GM19043 (cell line): Measurements from ENCODE around the gene POU2AF1.

Experiments
- ATAC-seq: cut with Tn5 transposase; IDR thresholded peaks from one replicate; pipeline ENCODE4 v1.9.1; 2021; ENCODE audit warnings: low read depth; ENCODE audit not compliant: unreplicated experiment

The POU2AF1 gene

DNA sequence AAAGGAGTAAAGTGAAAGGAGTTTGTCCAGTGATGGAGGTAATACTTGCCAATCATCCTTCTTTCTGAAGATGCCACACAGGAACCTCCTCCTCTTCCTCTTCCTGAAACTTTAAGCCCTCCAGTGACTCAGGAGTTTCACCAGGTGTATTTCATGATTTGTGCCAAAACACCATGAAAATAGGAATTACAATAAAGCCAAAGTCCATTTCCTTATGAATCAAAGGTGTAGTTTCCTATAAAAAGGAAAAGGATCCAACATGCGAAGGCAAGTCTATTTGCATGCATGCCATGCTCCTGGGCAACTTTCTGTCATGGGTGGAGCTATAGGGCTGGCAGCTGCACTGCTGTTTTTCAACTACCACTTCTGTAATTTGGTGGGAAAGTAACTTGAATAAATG lies 9.8 kb upstream of the POU2AF1 start:
- ATAC-seq = no peak

DNA sequence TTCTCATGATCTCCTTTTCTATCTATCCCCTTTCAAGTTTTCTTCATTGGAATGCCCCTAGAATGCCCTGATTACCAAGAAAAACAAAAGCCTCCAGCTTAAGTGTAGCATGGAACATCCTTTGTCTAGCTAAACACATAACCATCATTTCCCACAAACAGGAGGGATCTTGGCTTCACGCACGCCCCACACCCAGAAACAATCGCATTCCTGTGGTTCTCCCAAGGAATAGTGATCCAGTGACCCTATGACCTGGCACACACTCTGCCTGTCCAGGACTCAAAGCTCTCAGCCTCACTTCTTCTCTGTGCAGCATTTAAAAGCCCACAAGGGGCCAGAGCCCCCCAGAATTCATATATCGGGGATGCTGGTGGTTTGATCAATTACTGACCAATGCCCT lies 9.3 kb upstream of the POU2AF1 start:
- no peak for ATAC-seq

DNA sequence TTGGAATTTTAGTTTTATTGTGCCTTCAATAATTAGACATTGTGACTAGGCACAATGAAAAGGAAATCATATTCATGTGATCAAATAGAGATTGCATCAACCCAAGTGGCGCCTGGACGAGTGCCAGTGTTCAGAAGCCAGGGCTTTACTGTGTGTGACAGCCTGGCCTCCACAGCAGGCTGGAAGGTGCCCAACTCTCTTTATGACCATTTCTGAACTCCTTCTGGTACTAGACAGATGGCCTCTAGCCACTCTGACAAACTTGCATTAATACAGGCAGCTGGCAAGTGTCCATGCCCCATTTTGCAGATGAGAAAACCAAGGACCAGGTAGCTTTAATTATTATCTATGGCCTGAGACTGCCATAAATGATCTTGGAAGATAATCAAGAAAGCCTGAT lies 8.3 kb upstream of the POU2AF1 start:
- ATAC-seq = no peak

DNA sequence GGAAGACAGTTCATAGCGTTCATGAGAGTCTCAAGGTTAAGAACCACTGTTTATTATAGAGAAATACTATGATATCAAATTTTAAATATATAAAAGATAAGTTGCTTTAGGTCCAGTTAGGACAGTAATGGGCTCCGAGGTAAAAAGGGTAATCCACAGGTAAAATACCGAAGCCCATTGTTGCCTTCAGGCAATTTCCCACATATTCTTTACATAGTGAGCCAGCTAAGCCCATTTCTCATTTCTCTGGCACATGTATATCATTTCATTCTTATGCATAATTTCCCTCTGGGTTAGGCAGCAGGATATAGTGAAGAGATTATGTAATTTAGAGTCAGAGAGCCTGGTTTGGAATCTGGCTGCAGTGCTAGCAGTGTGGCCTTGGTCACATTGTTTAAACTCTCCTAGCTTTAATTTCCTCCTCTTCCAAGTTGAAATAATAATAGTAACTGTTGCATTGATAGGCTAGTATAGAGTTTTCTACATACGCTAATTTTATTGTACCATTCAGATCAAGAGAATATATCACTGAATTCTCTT lies 7.6 kb upstream of the POU2AF1 start:
- ATAC-seq = no peak

DNA sequence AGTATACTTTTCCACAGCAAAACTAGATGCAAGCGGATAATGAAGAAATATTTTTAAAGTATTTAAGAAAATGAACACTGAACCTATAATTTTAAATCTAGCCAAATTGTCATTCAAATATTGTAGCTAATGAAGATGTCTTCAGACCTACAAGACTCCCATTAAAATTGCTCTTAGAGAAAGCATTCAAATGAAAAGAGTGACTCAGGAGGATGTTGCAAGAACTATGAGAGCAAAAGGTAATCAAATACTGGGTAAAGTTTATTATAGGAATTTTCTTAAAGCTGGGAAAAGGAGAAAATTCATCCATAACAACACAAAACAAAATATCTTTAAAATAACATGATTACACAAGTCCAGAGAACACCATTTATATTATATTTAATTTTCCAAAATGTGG lies 5.4 kb upstream of the POU2AF1 start:
- no peak for ATAC-seq

DNA sequence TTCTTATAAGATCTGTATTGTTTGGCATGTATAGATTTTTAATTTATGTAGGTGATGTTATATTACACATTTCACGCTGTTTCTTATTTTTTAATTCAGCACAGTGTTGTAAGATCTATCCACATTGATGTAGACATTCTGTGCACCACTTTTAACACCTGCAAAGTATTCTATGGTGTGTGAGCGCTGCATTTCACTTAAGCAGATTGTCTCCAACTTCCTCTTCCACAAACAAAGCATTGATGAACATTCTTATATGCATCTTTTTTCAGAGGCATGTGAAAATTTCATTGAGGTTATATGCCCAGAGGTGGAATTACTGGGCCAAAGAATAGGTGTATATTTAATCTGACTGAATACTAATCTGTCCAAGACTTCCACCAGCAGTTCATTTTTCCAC lies 3.4 kb upstream of the POU2AF1 start:
- no peak for ATAC-seq

DNA sequence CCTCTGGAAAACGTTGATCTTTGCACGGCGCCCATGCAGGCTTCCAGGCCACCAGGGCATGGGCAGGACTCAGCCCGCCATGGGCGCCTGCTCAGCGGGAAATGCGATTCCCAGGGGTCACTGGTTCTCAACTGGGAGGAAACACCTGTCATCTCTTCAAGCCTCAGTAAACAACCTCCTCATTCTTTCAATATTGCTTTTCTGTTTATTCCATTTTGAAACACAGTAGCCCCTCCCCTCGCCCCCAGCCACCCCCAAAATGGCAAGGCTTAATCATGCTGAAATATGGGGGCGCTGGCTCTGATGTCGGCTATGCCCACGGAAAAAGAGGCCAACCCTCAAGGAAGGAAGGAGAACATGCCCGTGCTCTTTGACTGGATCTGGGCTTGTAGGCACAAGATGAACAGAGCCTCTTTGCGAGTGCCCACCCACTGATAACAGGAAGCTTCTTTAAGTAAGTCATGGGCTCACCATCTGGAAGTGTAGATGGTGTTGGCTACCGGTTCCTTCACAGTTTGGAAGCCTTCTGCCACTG lies 594 bp upstream of the POU2AF1 start:
- ATAC-seq = peak; percentile 38

DNA sequence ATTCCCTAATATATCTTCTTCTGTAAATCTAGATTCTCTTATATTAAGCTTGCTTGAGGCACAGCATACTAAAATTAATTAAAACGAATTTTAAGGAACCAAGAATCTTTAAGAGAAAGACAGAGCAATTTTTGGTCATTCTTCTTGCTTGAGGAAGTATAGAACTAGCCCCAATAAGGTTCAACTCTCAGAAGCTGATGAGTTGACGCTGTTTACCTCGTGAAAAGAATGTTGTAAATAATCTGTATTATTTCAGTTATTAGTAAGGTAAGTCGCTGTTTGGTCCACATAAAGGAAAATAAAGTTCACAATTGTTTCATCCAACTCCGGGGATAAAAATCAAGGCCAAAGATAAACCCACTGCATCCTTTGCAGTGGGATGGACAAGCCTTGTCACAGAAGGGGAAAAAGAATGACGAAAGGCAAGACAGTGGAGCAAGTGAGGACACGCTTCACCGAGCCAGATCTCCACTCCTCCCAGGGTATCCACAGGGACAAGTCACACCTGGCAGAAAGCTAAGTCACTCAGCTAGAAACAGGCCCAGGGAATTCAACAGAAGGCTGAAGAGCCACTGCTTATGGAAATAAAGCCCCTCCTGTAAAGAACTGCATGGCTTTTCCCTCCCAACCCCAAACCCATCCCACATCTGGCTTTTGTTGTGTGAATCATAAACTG lies 752 bp downstream of the POU2AF1 start:
- peak; percentile 18 for ATAC-seq

DNA sequence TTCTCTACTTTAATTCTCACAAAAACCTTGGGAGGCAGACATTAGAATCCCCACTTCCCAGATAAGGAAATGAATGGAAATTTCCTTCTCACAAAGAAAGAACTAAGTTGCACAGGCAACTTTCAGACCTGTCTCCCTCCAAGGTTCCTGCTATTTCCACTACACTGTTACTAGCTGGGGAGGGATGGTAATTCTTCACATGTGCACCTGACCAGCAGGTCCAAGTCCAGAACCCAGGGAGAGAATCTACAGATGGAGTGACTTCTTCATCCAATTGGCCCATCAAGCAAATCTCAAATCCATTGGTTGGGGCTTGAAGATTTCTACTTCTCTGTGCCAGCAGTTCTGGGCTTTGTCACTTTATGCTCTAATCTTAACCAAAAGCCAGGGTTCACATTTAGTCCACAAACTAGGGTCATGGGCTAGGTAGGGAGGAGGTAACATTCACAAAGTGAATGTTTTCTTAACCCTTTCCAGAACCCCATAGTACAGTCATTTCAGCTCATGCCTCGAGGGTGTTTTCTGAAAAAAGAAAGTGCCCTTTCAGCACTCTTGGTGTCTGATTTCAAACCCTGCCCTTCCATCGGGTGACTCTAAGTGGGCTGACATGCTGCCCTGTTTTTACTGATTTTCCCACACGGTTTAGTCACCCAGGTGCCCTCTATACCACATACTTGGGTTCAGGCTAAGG lies 2.7 kb downstream of the POU2AF1 start:
- ATAC-seq = no peak

DNA sequence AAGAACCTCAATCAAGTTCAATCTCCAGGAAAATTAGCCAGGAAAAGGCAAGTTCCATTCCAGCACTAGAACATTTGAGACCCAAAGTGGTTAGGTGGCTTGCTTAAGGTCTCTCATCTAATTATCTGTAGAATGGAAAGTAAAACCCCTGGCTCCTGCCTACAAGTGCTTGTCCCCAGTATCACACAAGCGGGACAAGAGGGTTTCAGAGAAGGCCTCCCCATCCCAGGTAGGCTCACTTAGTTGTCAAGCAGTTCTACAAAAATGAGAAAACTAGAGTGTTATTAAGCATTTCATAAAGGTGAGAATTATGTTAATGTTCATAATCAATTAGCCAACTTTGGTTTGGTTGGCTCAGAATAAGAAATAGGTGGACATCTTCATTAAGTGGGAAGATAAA lies 5.5 kb downstream of the POU2AF1 start:
- ATAC-seq = no peak

DNA sequence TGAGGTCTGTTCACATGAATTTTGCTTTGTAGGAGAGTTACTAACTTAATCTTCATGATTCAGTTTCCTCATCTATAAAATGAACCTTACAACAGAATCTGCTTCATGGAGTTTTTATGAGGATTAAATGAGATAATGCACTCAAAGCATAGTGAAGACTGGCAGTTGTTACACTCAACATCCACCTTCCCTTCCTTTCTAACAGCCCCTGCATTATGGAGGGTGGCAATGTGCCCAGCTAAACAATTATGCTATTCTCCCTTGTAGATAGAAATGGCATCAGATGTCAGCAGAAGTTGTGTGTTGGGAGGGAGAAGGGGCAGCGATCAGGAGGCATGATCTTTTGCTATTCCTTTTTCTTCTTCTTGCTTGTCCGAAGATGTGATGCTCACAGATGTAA lies 6.5 kb downstream of the POU2AF1 start:
- ATAC-seq = no peak

DNA sequence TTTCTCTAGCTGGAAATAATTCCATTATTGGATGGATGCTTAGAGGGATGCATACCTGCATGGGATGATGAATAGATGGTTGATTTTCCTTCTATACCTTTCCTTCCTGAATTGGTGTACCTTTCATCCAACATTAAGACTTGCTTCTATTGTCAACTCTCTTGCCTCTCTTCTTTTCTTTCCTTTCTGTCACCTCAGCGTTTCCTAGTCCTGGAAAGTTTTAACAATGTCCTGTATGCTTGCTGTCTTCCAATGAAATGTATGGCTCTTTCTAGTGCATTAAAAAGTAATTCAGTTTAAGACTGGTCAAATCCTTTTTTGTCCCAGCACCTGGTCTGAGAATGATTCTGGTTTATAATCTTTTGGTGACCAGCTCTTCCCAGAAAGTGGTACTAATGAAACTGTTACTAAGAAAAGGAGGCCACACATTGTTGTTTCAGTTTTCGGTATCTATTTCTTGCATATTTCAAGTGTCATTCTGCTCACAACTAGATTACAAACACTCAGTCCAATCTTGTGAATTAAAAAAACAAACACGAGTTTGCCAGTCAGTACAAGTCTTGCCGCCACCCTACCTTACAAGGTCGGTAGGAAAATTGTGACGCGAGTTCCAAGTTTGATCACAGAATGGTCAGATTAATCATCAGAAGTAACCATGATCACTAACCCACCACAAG lies 8.0 kb downstream of the POU2AF1 start:
- ATAC-seq = peak; percentile 27

DNA sequence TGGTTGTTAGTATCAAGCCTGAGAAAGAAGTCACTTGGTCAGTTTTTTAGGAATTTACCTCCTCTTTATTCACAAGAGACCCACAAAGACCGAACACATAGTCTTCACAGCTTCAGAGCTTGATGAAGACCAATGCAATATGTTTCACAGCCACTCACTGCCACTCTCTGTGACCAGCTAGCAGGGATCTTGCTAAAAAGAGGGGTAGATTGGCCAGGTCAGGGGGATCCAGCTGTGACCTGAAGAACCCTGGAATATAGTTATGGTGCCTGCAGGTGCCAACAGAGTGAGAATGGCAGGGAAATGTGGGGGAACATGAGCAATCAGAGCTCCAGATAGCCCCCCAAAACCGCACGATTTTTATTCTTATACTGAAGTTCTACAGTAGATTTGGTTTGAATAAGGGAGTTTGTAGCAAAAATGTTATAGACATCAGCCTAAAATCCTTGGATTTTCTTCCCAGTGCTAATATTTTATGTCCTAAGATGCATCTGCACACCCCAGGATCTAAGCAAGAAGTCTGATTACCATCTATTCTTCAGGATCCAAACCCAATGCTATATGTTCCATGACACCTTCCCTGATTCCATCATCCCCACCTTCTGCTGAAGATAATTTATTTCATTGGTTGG lies 8.7 kb downstream of the POU2AF1 start:
- no peak for ATAC-seq

DNA sequence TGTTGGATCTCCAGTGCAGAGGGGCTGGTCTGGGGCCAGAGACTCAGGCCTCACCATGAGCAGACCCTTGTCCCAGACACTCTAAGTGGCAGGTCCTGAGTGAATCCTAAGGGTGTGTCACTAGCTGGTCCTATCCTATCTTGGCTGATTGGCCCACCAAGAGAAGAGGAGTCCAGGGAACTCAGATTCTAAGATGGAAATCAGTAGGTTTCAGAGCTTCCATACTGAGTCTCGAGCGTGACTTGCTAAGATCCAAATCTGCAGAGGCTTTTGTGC lies 10.9 kb downstream of the POU2AF1 start:
- no peak for ATAC-seq

DNA sequence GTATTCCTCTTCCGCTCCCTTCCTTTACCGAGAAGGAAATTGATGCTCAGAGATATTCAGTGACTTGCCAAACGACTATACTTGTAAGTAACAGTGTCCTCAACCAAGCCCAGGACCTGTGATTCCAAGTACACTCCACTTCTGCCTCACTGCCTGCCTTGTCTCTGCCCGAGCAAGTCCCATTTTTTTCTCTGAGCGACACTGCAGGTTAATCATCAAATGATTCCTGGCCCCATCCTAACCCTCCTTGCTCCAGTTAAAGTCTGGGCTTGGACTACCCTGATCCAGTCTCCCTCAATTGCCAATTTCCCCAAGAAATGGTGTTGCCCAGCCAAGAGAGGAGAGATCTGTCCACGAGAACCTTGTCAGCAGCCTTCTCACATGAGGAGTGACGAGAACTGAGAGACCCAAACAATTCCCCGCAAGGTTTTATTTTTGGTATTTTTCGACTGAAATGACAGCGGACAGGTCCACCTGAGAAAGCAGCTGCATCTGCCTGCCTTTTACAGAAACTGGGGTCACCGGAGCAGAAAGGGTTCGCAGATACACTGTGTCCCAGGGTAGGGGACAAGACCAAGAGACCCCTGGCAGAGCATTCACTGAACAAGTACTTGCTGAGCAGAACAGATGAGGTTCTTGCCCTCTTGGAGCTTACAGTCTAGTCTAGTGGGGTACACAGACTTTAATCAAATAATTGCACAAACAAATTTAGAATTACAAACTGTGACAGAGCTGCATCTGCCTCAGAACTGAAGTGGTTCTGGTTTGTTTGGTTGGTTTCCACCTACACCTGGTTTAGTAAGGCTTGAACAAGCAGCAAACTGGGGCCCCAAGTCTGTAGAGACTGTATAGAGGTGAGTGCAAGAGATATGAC lies 11.4 kb downstream of the POU2AF1 start:
- peak; percentile 51 for ATAC-seq

DNA sequence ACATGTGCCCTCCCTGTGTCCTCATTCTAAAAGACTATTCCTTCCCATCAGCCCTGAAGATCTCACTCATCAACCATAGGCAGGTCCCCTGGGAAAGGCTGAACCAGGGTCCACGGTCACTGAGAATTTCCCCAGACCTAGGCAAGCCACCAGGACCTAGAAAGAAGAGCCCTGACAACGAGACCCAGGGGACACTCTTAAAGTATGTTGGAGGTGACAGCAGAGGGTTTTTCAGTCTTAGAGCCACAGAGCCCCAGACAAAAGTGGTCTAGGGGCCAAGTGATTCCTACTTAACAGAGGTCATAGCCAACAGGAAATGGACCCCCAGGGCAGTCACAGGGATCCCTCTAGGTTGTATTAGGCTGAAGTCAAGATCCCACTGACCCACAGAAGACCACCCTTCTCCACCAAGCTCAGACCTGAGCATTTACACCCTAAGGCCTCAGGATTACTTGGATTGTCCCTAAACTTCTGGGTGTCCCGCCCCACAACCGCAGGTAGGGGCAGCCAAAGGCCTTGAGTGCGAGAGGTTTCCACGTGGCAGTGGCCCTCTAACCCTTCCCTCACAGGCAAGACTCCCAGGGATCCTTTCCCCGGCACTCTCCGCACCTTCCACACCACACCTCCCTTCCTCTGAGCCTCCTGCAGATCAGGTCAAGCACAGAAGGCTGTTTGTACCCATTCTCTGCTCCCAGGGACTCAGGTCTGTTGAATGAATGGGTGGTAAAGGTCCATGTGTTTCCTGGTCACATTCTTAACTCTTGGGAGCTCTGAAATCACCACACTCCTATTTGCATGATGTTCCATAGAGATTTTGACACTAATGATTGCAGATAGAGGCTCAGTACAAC lies 12.3 kb downstream of the POU2AF1 start:
- ATAC-seq = no peak

DNA sequence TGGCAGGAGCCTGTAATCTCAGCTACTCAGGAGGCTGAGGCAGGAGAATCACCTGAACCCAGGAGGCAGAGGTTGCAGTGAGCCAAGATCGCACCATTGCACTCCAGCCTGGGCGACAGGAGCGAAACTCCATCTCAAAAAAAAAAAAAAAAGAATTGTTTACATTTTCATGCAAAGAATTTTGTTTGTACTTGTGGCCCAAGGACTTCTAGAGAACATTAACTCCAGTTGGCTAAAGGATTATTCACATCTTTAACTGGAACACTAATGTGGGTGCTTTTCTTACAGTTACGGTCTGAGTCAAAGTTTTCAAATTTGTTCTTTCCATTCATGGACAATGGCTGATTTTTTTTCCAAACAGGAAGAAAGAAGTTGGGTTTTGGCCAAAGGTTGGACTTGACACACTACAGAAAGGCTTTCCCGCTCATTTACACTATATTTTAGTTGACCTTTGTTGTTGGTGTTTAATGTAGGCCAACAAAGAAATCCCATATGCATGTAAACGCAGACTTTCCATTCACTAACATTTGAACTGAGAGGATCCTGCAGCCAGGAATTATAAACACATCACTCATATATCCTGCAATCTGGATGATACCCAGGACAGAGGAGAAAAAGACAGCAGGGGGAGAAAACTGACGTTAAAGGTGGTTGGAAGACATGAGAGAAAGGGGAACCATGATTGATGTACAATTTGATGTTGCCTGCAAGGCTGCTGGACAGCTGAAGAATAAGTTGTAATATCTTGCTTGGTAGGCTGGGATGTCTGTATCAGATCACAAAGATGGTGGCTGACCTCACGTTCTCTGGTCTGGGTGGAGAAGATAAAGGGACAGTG lies 13.1 kb downstream of the POU2AF1 start:
- ATAC-seq = no peak

DNA sequence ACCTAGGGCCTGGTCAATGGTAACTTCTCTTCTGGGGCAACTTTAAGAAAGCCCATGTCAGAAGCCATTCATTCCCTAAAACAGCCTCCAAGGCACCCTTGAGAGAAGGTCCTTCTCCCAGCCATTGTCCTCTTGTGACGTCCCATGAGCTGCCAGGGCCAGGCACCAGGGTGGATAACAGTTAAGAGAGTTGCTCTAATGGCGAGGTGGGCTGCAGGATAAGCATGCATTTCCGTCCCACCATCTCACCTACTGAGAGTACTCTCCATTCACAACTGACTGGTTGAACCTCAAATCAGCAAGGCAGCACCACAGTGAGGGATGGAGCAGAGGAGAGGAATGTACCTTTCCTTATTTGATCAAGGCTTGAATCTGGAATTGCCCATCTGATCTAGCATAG lies 14.6 kb downstream of the POU2AF1 start:
- ATAC-seq = no peak
